Urinary bladder (tissue), 4 donors: Measurements from ENCODE around the gene ASB18. TPM values are rescaled to one million over a fixed set of nuclear protein-coding genes. Genes with fewer than 3 reads are reported as not detected.

Experiments
- DNase-seq: peaks from one replicate; pipeline ENCODE4 v3.0.0-alpha.2; 2015; ENCODE audit errors: extremely low spot score
- H3K27ac ChIP-seq: one replicate; pipeline ENCODE4 v1.5.1; 2013; ENCODE audit warnings: low read depth, mild to moderate bottlenecking, moderate library complexity
- H3K36me3 ChIP-seq: one replicate; pipeline ENCODE4 v1.6.1; 2013; ENCODE audit warnings: mild to moderate bottlenecking, moderate library complexity; ENCODE audit not compliant: insufficient read depth
- H3K4me1 ChIP-seq: one replicate; pipeline ENCODE4 v1.6.1; 2013; ENCODE audit warnings: mild to moderate bottlenecking, moderate library complexity; ENCODE audit not compliant: insufficient read depth
- H3K4me3 ChIP-seq: one replicate; pipeline ENCODE4 v1.5.1; 2013; ENCODE audit warnings: low read depth, low read length
- WGBS: extraction: QIAGEN DNeasy Blood & Tissue Kit; methylation state at CpG from one replicate; pipeline ENCODE4 v1.1.7; 2013; 5-methylcytosine and 5-hydroxymethylcytosine counted together
- polyA plus RNA-seq: library from polyadenylated mRNA; stranded (reverse); fragments of 200-250 nt; gene quantifications from one replicate; pipeline ENCODE4 v1.2.3, GENCODE V29; 2013
- total RNA-seq: library from RNA; depleted of rRNA; stranded (reverse); fragments of >200 nt; gene quantifications from one replicate; pipeline ENCODE4 v1.2.3, GENCODE V29; 2014
- donor health status: healthy with polysubstance abuse.
- donor health status: healthy.

ASB18 gene
- total and polyA plus RNA-seq, 2 donors = not detected

DNA sequence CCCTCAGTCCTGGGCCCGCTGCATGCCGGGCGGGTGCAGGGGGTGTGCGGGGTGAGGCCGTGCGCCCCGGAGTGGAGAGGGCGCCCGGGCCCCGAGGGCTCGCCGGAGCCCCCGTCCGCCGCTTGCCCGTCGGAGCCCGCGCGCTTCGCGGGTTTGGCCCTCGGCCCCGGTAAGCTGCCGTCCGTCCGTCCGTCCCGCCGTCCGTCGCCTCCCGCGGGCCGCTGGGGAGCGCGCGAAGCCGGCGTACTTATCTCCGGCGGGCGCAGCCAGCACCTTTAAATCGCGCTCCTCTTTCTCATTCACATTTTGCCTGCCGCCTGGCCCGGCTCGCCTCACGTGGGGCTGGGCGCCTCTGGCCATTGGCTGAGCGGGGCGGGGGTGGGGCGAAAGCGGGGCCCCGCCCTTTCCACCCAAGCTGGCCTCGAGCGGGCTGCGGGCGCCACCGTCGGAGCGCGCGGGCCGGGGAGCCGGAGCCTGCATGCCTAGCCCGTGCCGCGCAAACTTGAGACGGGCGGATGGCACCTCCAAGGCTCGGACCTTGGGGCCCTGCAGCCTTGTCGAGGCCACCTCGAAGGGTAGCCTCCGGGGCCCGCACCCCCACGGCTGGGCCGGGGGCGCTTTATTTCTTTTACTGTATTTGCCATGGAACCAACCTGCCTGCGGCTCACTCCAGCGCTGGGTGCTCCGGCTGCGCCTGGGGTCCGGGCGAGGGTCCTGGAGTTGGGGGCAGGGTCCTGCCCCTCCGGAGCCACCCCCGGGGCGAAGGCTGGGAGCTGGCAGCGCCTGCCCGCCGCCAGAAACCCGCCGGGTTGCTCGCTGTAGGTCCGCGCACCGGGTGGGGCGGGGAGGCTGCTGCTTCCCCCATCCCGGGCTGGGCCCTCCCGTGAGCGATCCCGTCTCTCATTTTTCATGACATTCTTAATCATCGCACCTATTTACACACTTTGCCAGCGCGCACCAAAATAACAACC, 95.8 kb downstream of the ASB18 start, which contains the start of gene GBX2:
GBX2 (minus strand) TSS at position 277 of the 971 bp plus-strand sequence. CDS start 415 bp downstream, outside the sequence.
- DNase-seq = no peak
- WGBS = 2% methylated on average over 105 of the region's 105 CpGs
- H3K27ac ChIP-seq = no peak within 1 kb of the TSS
- H3K4me3 ChIP-seq = peak within 1 kb of the TSS; percentile 33
- H3K36me3 ChIP-seq = no peaks in the 10 kb centered on the region
- peaks cover 3% of the 10 kb centered on the region for H3K4me1 ChIP-seq

DNA sequence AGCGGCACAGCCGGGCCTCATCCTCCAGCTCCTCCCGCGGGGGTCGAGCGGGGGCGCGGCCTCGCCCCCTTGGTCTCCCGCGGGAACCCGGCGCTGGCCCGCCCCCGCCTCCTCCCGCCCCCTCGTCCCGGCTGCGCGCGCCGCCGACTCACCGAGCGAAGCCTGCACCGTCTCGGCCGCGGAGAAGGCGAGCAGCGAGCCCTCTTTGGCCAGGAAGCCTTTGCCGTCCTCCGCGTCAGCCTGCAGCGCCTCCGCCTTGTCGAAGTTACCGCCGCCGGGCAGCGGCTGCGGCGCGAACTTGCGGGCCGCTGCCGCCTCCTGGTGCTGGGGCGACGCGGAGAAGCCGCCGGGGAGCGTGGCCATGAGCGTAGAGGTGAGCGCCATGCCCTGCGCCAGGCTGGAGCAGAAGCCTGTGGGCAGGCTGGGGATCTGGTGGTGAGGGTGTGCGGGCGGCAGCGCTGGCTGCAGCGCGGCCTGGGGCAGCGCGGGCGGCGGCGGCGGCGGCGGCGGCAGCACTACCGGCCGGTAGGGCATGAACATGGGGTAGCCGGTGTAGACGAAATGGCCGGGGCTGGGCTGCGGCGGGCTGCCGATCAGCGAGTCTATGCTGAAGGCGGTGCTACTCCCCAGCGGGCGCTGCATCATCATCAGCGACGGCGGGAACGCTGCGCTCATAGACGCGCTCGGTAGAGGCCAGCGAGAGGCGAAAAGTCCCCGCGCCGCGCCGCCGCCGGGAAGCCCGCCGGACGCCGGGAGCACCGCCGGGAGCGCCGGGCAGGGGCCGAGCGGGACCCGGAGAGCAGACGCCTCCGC, 96.7 kb downstream of the ASB18 start:
- WGBS = under 1% methylated on average over 112 of the region's 112 CpGs
- Histone ChIP-seq H3K4me3 (peak overlapping the region; percentile 33), H3K4me1 (peaks cover 3% of the 10 kb centered on the region), H3K36me3 (no peaks in the 10 kb centered on the region), H3K27ac (no peak overlapping the region)
- no peak for DNase-seq

DNA sequence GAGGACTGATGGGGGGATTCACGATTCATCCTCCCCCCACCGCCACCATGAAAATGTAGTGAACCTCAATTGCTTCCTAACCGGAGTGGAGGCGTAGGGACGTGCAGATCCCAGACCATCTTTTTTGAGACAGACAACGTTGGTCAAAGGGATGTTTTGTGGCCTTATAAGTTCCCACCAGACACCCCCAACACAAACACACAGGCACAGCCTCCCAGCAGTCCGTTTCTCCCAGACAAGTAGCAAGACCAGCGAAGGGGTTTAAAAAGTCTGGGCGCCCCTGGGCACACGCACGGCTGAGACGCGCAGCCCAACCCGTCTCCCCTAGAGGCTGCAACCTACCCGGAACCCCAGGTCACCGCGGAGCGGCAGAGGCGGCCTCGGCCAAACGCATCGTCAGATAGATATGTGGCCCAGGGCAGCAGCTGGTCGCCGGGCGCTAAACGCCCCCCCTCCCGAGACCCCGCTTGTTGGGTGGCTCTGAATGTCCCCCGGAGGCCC, 97.4 kb downstream of the ASB18 start:
- Histone ChIP-seq H3K4me3 (peak overlapping the region; percentile 33), H3K36me3 (no peaks in the 10 kb centered on the region), H3K27ac (no peak overlapping the region), H3K4me1 (peaks cover 3% of the 10 kb centered on the region)
- 7% methylated on average over 29 of the region's 29 CpGs for WGBS
- no peak for DNase-seq

DNA sequence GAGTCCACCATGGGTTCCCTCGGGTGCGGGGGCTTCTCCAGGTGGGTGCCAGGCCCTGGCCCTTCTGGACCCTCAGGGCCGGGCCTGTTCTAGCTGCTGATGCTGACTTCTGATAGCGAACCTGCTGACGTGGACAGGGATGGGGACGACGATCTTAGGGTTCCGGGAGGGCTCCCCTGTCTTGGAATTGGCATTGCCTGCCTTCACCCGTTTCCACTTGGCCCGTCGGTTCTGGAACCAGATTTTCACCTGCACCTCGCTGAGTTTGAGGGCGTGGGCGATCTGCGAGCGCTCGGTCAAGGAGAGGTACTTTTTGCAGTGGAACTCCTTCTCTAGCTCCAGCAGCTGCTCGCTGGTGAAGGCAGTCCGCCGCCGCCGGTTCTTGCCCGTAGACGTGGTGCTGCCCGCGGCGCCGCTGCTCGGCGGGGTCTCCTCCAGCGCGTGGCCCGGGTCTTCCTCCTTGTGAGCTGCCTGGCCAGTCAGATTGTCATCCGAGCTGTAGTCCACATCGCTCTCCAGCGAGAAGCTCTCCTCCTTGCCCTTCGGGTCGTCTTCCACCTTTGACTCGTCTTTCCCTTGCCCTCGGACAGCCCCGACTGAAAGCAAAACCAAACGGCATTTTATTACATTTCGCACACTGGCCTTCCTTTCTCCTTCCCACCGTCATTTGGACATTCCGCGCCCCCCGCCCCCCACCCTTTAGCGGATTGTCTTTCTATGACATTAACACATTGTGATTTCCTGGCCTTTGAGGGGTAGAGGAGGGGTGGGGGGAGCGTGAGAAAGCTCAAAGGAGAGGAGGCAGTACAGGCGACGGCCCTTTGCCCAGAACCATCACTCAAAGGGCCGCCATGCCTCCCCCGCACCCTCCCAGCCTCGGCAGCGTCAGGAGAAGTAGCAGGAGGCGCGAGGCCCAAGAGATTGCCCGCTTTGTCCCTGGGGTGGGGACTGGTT, 98.1 kb downstream of the ASB18 start:
- Histone ChIP-seq H3K4me1 (peaks cover 3% of the 10 kb centered on the region), H3K27ac (no peak overlapping the region), H3K4me3 (no peak overlapping the region), H3K36me3 (no peaks in the 10 kb centered on the region)
- 24% methylated on average over 58 of the region's 58 CpGs for WGBS
- no peak for DNase-seq

DNA sequence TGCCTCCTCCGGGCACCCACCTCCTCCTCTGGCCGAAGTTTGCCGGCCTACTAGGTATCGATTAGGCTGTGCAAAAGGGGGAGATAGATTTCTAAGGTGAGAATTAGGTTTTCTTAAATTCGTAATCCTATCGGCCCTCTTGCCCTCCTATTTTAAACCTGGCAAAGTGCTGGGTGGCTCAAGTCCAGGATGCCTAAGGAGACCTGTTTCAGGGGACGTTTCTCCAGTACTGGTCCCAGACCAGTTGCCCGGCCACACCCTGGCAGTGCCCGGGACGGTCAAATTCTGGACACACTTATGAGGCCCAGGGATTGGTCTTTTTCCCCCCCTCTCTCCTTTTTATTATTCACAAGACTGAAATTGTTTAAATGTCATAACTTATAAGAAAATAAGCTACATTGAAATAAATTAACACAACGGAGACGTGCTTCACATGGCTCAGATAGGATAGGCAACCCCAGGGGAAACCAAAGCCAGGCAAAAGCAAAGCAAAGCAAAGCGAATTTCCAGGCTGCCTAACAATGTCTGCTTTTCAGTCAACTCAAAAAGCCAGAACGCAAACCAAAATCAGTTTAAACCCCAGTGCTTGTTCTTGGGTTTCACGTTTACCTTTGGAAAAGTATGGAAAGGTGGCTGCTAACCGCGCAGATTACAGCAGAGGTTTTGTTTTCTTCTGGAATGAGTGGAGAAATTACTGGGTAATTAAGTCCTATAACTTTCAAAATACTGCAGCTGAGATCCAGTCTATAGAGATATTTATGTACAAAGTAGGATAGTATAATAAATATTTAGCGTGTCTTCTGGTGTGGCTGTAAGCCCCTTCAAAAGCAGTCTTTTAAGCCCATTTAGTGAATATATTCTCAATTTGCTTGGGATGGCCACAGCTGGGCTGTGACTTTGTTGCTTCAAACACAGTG, 99.0 kb downstream of the ASB18 start:
- no peak overlapping the region for H3K27ac ChIP-seq
- 31% methylated on average over 18 of the region's 18 CpGs for WGBS
- no peaks in the 10 kb centered on the region for H3K36me3 ChIP-seq
- H3K4me1 ChIP-seq = peaks cover 3% of the 10 kb centered on the region
- H3K4me3 ChIP-seq = peak overlapping the region; percentile 33
- DNase-seq = no peak

DNA sequence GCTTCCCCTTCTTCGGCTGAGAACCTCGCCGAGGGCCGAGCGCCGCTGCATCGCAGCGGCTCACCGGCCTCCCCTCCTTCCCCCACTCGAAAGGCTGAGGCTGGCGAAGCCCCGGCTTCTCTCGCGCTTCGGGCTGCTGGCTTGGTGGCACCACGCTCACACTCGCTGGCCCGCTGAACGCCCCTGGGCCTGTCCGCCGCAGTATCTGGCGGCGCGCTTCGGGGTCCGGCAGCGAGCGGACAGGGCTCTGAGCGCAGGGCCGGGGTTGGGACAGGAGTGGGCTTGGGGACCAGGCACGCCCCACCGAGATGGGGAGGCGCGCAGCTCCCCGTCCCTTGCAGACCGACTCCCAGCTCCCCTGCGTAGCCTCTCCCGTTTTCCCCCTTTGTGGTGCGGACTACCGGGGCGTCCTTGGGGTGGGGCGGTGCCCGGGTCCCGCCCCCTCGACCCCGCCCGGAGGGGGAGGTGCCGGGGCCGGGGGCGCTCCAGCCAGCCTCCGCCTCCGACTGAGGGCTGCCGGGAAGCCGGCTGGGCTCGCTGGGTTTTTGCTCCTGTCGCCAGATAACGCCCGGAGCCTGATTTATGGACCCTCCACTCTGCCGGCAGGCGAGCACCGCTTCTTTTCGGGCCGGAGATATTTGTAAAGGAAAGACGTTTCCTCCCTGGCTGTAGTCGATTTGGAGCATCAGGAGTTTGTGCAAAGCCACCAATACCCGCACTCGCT, 99.8 kb downstream of the ASB18 start:
- no peaks in the 10 kb centered on the region for H3K36me3 ChIP-seq
- WGBS = 2% methylated on average over 67 of the region's 67 CpGs
- H3K4me3 ChIP-seq = peak overlapping the region; percentile 33
- H3K4me1 ChIP-seq = peaks cover 3% of the 10 kb centered on the region
- no peak overlapping the region for H3K27ac ChIP-seq
- no peak for DNase-seq

DNA sequence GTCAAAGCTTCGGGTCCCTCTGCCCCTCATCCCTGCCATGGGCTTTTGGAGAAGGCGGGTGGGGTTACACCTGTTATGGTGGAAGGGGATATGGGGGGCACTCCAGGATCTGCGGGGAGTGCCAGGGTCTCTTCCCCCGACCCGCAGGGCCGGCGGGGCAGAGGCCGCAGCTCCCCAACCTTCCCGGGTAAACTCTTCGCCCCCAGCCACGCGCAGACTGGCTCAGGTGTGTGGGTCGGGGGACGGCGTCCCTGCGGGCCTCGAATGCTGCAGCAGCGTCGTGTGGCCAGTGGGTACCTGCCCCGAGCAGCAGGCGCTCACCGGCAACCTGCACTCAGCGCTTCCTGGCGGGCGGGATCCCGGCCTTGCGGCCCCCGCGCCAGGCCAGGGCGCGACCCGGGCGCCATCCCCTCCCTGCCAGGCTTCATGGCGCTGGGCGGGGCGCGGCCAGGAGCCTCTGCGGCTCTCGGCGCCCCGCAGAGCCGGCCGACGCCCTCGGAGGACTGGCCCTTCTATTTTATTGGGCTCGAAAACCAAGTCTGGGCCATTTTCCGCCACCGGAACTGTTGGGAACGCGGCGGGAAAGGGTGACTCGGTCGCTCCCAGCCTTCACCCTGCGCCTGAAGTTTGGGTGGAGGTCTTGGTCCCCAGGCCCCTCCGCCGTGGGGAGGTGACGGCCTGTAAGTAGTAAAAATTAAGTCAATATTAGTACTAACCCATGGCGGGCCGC, 100.6 kb downstream of the ASB18 start:
- Histone ChIP-seq H3K36me3 (no peaks in the 10 kb centered on the region), H3K4me3 (no peak overlapping the region), H3K27ac (no peak overlapping the region), H3K4me1 (peaks cover 3% of the 10 kb centered on the region)
- DNase-seq = no peak
- WGBS = 14% methylated on average over 59 of the region's 59 CpGs

DNA sequence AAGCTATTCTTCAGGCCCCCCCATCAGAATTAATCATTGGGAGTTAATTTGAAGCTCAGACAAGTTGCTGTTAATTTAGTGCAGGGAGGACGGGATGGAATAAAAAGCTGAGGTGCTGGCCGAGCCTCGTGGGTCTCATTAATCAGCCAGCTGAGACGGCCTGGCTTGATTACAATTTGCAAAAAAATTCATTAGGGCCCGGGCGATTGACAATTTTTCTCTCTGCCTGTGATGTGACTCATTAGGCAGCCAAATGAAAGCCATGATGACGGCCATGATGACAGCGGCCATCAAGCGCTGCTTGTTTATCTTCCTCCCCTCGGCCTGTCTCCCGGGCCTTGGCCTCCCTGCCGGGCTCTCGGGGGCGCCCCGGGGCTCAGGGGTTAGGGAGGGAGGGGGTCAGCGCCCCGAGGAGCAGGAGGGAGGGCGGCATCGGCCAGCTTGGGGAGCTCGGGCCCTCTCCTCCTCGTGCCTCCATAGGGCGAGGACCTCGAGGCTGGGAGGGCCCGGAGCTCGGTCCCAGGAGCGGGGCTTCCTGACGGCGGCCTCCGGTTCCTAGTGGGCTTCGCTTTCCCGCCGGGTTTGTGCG, 101.2 kb downstream of the ASB18 start:
- H3K4me3 ChIP-seq = no peak overlapping the region
- no peak overlapping the region for H3K27ac ChIP-seq
- 50% methylated on average over 33 of the region's 33 CpGs for WGBS
- H3K4me1 ChIP-seq = peaks cover 2% of the 10 kb centered on the region
- no peaks in the 10 kb centered on the region for H3K36me3 ChIP-seq
- no peak for DNase-seq

DNA sequence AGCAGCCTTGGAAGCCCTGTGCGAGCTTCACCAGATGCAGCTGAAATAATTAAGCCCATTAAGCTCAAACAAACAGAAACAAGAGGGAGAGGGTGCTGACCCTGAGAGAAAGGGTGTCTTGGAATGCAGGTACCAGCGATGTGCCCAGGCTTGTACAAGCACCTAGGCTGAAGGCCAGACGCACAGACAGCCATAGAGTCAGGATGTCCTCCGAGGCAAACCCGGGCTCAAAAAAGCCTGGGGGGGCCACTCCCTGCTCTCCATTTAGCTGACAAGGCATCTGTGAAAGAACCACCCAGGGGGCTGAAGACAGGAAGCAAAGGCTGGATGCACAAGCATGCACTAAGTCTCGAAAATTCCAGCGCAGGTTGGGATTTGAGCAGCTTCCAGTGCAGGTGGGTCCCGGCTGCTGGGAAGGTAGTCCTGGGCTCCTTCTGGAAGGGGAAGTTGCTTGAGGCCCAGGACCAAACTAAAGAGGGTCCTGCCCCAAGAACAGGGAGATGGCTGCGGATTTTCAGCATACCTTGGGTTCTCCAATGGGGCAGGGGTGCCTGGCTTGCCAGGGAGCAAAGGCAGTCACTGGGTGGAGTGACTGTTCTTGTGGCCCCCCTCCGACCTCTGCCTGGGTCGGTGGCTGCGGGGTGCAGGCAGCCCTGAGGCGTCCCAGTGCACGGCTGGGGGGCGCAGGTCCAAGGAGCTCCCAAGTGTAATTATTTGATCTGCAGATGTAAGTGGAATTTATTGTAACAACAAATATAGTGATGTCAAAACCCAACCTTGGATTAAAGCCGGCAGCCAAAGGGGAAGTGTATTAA, 102.0 kb downstream of the ASB18 start:
- H3K4me1 ChIP-seq = no peaks in the 10 kb centered on the region
- 74% methylated on average over 16 of the region's 16 CpGs for WGBS
- H3K27ac ChIP-seq = no peak overlapping the region
- no peaks in the 10 kb centered on the region for H3K36me3 ChIP-seq
- no peak overlapping the region for H3K4me3 ChIP-seq
- no peak for DNase-seq

DNA sequence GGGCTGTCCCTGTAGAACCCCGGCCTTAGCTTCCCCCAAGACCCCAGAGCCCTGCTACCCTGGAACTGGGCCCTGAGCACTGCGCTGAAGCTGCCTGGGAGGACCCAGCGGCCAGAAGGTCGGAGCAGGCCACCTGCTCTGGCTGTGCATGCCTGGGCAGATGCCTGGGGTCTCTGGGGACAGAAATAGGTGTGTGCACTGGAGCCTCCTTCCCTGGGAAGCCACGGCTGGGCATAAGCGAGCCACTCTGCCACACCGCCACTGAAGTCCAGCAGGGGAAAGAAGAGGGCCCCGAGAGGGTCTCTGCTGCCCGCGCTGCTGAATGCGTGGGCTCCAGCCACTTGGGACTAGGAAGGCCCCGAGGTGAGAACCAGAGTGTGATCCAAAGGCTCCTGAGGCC, 102.7 kb downstream of the ASB18 start:
- Histone ChIP-seq H3K36me3 (no peaks in the 10 kb centered on the region), H3K4me1 (no peaks in the 10 kb centered on the region), H3K4me3 (no peak overlapping the region), H3K27ac (no peak overlapping the region)
- DNase-seq = no peak
- WGBS = 89% methylated on average over 12 of the region's 12 CpGs
